H9 (cell line): Measurements from ENCODE around the gene RNF114. TPM values are rescaled to one million over a fixed set of nuclear protein-coding genes. Genes with fewer than 3 reads are reported as not detected.

Experiments used
- DNase-seq: peaks from one replicate; pipeline ENCODE4 v3.0.0-alpha.2; 2017
- H2AFZ ChIP-seq: one replicate; pipeline ENCODE4 v1.6.1; 2013; ENCODE audit warnings: mild to moderate bottlenecking, low read length, control low read depth, moderate library complexity
- H2AK5ac ChIP-seq: 2 replicates; pipeline ENCODE4 v1.6.1; 2013; ENCODE audit warnings: low read length, control low read depth, mixed read lengths; ENCODE audit not compliant: insufficient read length
- H2BK120ac ChIP-seq: one replicate; pipeline ENCODE4 v1.6.1; 2013; ENCODE audit warnings: low read depth, mild to moderate bottlenecking, low read length, control low read depth, inconsistent platforms; ENCODE audit not compliant: poor library complexity, severe bottlenecking
- H2BK12ac ChIP-seq: 2 replicates; pipeline ENCODE4 v1.6.1; 2013; ENCODE audit warnings: low read length, control low read depth, mixed read lengths, low read depth; ENCODE audit not compliant: insufficient read length
- H2BK15ac ChIP-seq: 2 replicates; pipeline ENCODE4 v1.6.1; 2013; ENCODE audit warnings: low read depth, low read length, control low read depth
- H2BK20ac ChIP-seq: one replicate; pipeline ENCODE4 v1.6.1; 2013; ENCODE audit warnings: low read depth, mild to moderate bottlenecking, low read length, control low read depth, inconsistent platforms; ENCODE audit not compliant: poor library complexity, severe bottlenecking
- H2BK5ac ChIP-seq: 2 replicates; pipeline ENCODE4 v1.6.1; 2013; ENCODE audit warnings: low read length, control low read depth, mixed read lengths; ENCODE audit not compliant: insufficient read length
- H3K14ac ChIP-seq: 2 replicates; pipeline ENCODE4 v1.6.1; 2013; ENCODE audit warnings: low read length, control low read depth; ENCODE audit not compliant: insufficient read depth
- H3K18ac ChIP-seq: 2 replicates; pipeline ENCODE4 v1.6.1; 2013; ENCODE audit warnings: low read depth, mild to moderate bottlenecking, mixed read lengths, low read length, control low read depth; ENCODE audit not compliant: insufficient read length
- H3K23ac ChIP-seq: 2 replicates; pipeline ENCODE4 v1.6.1; 2013; ENCODE audit warnings: low read length, control low read depth, mixed read lengths, low read depth; ENCODE audit not compliant: insufficient read length
- H3K23me2 ChIP-seq: 2 replicates; pipeline ENCODE4 v1.6.1; 2013; ENCODE audit warnings: low read depth, mild to moderate bottlenecking, mixed read lengths, low read length, control low read depth; ENCODE audit not compliant: insufficient read length, poor library complexity, severe bottlenecking
- H3K27ac ChIP-seq: 2 replicates; pipeline ENCODE4 v1.5.1; 2013; ENCODE audit warnings: low read length, control low read depth, mixed read lengths, low read depth; ENCODE audit not compliant: insufficient read length
- H3K27me3 ChIP-seq: 2 replicates; pipeline ENCODE4 v1.6.1; 2013; ENCODE audit warnings: low read length, control low read depth, inconsistent platforms; ENCODE audit not compliant: insufficient read depth
- H3K4ac ChIP-seq: 2 replicates; pipeline ENCODE4 v1.6.1; 2013; ENCODE audit warnings: low read depth, mild to moderate bottlenecking, control low read depth, inconsistent platforms, low read length, moderate library complexity
- H3K4me1 ChIP-seq: 2 replicates; pipeline ENCODE4 v1.6.1; 2013; ENCODE audit warnings: low read length, control low read depth, inconsistent platforms; ENCODE audit not compliant: insufficient read depth
- H3K4me2 ChIP-seq: 2 replicates; pipeline ENCODE4 v1.6.1; 2013; ENCODE audit warnings: low read length, control low read depth, mixed read lengths; ENCODE audit not compliant: insufficient read length, insufficient read depth
- H3K56ac ChIP-seq: 2 replicates; pipeline ENCODE4 v1.6.1; 2013; ENCODE audit warnings: low read depth, mild to moderate bottlenecking, mixed read lengths, low read length, control low read depth; ENCODE audit not compliant: insufficient read length
- H3K79me1 ChIP-seq: 2 replicates; pipeline ENCODE4 v1.6.1; 2013; ENCODE audit warnings: low read depth, mild to moderate bottlenecking, moderate library complexity, low read length, control low read depth, inconsistent platforms; ENCODE audit not compliant: insufficient read depth, poor library complexity, severe bottlenecking
- H3K79me2 ChIP-seq: 2 replicates; pipeline ENCODE4 v1.6.1; 2013; ENCODE audit warnings: low read length, control low read depth, inconsistent platforms; ENCODE audit not compliant: insufficient read depth
- H3K9ac ChIP-seq: 2 replicates; pipeline ENCODE4 v1.6.1; 2013; ENCODE audit warnings: low read length, control low read depth, mixed read lengths; ENCODE audit not compliant: insufficient read length; ENCODE audit errors: extremely low read depth
- H3K9me3 ChIP-seq: one replicate; pipeline ENCODE4 v1.6.1; 2013; ENCODE audit warnings: low read depth, low read length, inconsistent platforms; ENCODE audit not compliant: control insufficient read depth
- H3T11ph ChIP-seq: one replicate; pipeline ENCODE4 v1.6.1; 2013; ENCODE audit warnings: mild to moderate bottlenecking, low read length, control low read depth, inconsistent platforms
- H4K20me1 ChIP-seq: one replicate; pipeline ENCODE4 v1.6.1; 2013; ENCODE audit not compliant: control insufficient read depth, insufficient read length, insufficient read depth
- H4K5ac ChIP-seq: 2 replicates; pipeline ENCODE4 v1.6.1; 2013; ENCODE audit warnings: low read depth, mild to moderate bottlenecking, mixed read lengths, low read length, control low read depth; ENCODE audit not compliant: insufficient read length
- H4K8ac ChIP-seq: replicated peaks from 2 replicates; pipeline ENCODE4 v1.6.1; 2013; ENCODE audit warnings: low read length, control low read depth, mixed read lengths, low read depth; ENCODE audit not compliant: insufficient read length
- H4K91ac ChIP-seq: 2 replicates; pipeline ENCODE4 v1.6.1; 2013; ENCODE audit warnings: low read depth, mild to moderate bottlenecking, moderate library complexity, mixed read lengths, low read length, control low read depth; ENCODE audit not compliant: insufficient read length
- H3K27ac Mint-ChIP-seq, 3 experiments: 2 replicates in 2 of 3; 3 replicates in 1 of 3; pipeline ENCODE4 v1.8.0; 2020 to 2021; ENCODE audit warnings: mixed read lengths in 3 of 3, mild to moderate bottlenecking in 1 of 3, moderate library complexity in 1 of 3
- H3K27me3 Mint-ChIP-seq: 2 replicates; pipeline ENCODE4 v1.8.0; 2021; ENCODE audit warnings: low read depth, mild to moderate bottlenecking, moderate library complexity, mixed read lengths
- H3K36me3 Mint-ChIP-seq, 3 experiments: 2 replicates in 2 of 3; 3 replicates in 1 of 3; pipeline ENCODE4 v1.8.0; 2020 to 2021; ENCODE audit warnings: low read depth in 3 of 3, mixed read lengths in 3 of 3; ENCODE audit not compliant: insufficient read depth in 1 of 3
- H3K4me1 Mint-ChIP-seq, 2 experiments: 2 replicates each; pipeline ENCODE4 v1.8.0; 2020; ENCODE audit warnings: mixed read lengths in 2 of 2
- H3K4me3 Mint-ChIP-seq, 2 experiments: 2 replicates in 1 of 2; 3 replicates in 1 of 2; pipeline ENCODE4 v1.8.0; 2020 to 2021; ENCODE audit warnings: mild to moderate bottlenecking in 2 of 2, mixed read lengths in 2 of 2, moderate library complexity in 1 of 2
- H3K9me3 Mint-ChIP-seq, 2 experiments: 2 replicates in 1 of 2; 3 replicates in 1 of 2; pipeline ENCODE4 v1.8.0; 2020; ENCODE audit warnings: mild to moderate bottlenecking in 2 of 2, mixed read lengths in 2 of 2, moderate library complexity in 1 of 2
- WGBS: extraction: QIAGEN DNeasy Blood & Tissue Kit; methylation state at CpG from one replicate; pipeline ENCODE4 v1.1.7; 2013; ENCODE audit warnings: missing lambda C conversion rate, low lambda C conversion rate, mixed read lengths; ENCODE audit not compliant: insufficient read length; ENCODE audit errors: extremely low coverage; 5-methylcytosine and 5-hydroxymethylcytosine counted together
- total RNA-seq: library from RNA; stranded (reverse); gene quantifications from 2 replicates; pipeline ENCODE4 v1.2.1, GENCODE V29; 2021
- TF ChIP-seq, protein P1 (sequence below): fragments of 200-600 bp; sonication (generic); conservative IDR thresholded peaks from 3 replicates; pipeline ENCODE4 v1.8.0; 2021; ENCODE audit warnings: antibody characterized with exemption, mild to moderate bottlenecking

The RNF114 gene
- total RNA-seq, 1 experiment from 2014 or later, result 75.5 TPM

DNA sequence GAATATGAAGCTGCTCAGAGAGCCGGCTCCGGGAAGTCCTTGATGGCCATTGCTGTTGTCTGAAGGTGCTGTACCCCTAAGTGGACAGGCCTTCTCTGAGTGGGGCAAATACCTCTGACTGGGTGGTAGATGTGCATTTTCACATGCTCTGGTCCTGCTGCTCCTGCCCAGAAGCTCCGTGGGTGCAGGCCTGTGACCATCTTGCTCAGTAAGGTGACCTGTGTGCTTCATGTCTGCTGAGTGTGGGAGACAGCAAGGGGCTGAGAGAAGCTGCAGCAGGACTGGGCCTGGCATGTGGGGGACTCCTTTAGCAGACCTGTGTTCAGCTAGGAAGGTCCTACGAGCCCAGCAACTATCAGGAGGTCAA is 25.9 kb upstream of the RNF114 start:
- no peaks in the 10 kb centered on the region for H4K20me1 ChIP-seq
- H3K4me2 ChIP-seq, result no peak overlapping the region
- no peak overlapping the region for H3T11ph ChIP-seq
- no peak overlapping the region for H3K14ac ChIP-seq
- H3K23me2 ChIP-seq, result peaks cover 6% of the 10 kb centered on the region
- DNase-seq, result no peak
- TF ChIP-seq, protein P1, sequence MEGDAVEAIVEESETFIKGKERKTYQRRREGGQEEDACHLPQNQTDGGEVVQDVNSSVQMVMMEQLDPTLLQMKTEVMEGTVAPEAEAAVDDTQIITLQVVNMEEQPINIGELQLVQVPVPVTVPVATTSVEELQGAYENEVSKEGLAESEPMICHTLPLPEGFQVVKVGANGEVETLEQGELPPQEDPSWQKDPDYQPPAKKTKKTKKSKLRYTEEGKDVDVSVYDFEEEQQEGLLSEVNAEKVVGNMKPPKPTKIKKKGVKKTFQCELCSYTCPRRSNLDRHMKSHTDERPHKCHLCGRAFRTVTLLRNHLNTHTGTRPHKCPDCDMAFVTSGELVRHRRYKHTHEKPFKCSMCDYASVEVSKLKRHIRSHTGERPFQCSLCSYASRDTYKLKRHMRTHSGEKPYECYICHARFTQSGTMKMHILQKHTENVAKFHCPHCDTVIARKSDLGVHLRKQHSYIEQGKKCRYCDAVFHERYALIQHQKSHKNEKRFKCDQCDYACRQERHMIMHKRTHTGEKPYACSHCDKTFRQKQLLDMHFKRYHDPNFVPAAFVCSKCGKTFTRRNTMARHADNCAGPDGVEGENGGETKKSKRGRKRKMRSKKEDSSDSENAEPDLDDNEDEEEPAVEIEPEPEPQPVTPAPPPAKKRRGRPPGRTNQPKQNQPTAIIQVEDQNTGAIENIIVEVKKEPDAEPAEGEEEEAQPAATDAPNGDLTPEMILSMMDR, result no peak
- H3K36me3 Mint-ChIP-seq, result peaks cover 9 to 26% (median 25%) of the 10 kb centered on the region in 3 experiments
- no peak overlapping the region for H4K91ac ChIP-seq
- H3K56ac ChIP-seq, result no peak overlapping the region
- no peak overlapping the region for H4K8ac ChIP-seq
- peak overlapping the region in 2 of 3 experiments; percentile 20 to 55; a peak in 2 of 7 replicates for H3K27ac Mint-ChIP-seq
- H3K27me3 ChIP-seq, result no peaks in the 10 kb centered on the region
- no peaks in the 10 kb centered on the region; a peak in 1 of 5 replicates for H3K9me3 Mint-ChIP-seq
- no peak overlapping the region for H2AFZ ChIP-seq
- no peak overlapping the region for H4K5ac ChIP-seq
- no peak overlapping the region for H3K4ac ChIP-seq
- no peak overlapping the region for H2BK120ac ChIP-seq
- H2BK12ac ChIP-seq, result no peak overlapping the region
- no peaks in the 10 kb centered on the region for H3K9me3 ChIP-seq
- H3K4me1 ChIP-seq, result peaks cover 2% of the 10 kb centered on the region; the same call in 1 of the 2 replicates
- no peak overlapping the region for H2BK15ac ChIP-seq
- no peak overlapping the region for H2BK20ac ChIP-seq
- peaks cover 9% of the 10 kb centered on the region for H3K79me1 ChIP-seq
- no peak overlapping the region for H2BK5ac ChIP-seq
- no peak overlapping the region for H3K4me3 Mint-ChIP-seq
- no peak overlapping the region for H2AK5ac ChIP-seq
- H3K23ac ChIP-seq, result no peak overlapping the region
- no peaks in the 10 kb centered on the region for H3K27me3 Mint-ChIP-seq
- peaks cover 18% of the 10 kb centered on the region; the same call in 1 of the 2 replicates for H3K79me2 ChIP-seq
- no CpG with 5 or more reads among the region's 4 CpGs for WGBS
- H3K18ac ChIP-seq, result no peak overlapping the region
- peaks cover 9 to 13% of the 10 kb centered on the region in 2 experiments for H3K4me1 Mint-ChIP-seq
- no peak overlapping the region for H3K9ac ChIP-seq
- H3K27ac ChIP-seq, result no peak overlapping the region
